Gastroesophageal sphincter (tissue), 4 donors: ENCODE measurements around the gene EFNB2. TPM values are rescaled to one million over a fixed set of nuclear protein-coding genes. Genes with fewer than 3 reads are reported as not detected.

Source experiments
- total RNA-seq, 4 donors: library from RNA; depleted of rRNA; stranded (reverse); fragments of >200 nt; gene quantifications; one replicate each; pipeline ENCODE4 v1.1.0, GENCODE V29; 2016

Gene EFNB2
- total RNA-seq, 4 donors from 2014 or later = 13.7 to 39.7 (median 20.5) TPM

Other genes starting within 250 kb of the EFNB2 start
- gene ARGLU1, start 32.5 kb upstream of the EFNB2 start, total RNA-seq = 100 to 1,000 TPM in 2 of 4 donors, 10 to 100 TPM in 2; 25.5 to 140 (median 73.5) TPM